8988T (cell line): ENCODE data around the gene ETFB.

Experiments used
- DNase-seq: peaks from one replicate; pipeline ENCODE4 v3.0.0; 2011

The ETFB gene

GRCh38 chr19:51326216-51327065 is 39.7 kb downstream of the ETFB start:
- no peak for DNase-seq

GRCh38 chr19:51325161-51325976 is 40.8 kb downstream of the ETFB start:
- no peak for DNase-seq

GRCh38 chr19:51324167-51324481 is 42.1 kb downstream of the ETFB start:
- no peak for DNase-seq

- no peak for DNase-seq
These were observed 42.6 kb downstream of the ETFB start for GRCh38 chr19:51323481-51324166.

GRCh38 chr19:51321799-51322198 is 44.4 kb downstream of the ETFB start:
- DNase-seq: no peak

- DNase-seq: no peak
These were observed 45.9 kb downstream of the ETFB start for GRCh38 chr19:51320280-51320657.

GRCh38 chr19:51319649-51320279 is 46.4 kb downstream of the ETFB start:
- DNase-seq: no peak

- no peak for DNase-seq
These were observed 47.2 kb downstream of the ETFB start for GRCh38 chr19:51318687-51319648.

- no peak for DNase-seq
These were observed 48.2 kb downstream of the ETFB start for GRCh38 chr19:51317968-51318367.

- no peak for DNase-seq
These were observed 48.8 kb downstream of the ETFB start for GRCh38 chr19:51317376-51317775.

GRCh38 chr19:51316688-51317087 is 49.5 kb downstream of the ETFB start:
- no peak for DNase-seq

- no peak for DNase-seq
These were observed 54.6 kb downstream of the ETFB start, which contains the start of gene IGLON5 for GRCh38 chr19:51311351-51312257. Gene IGLON5, plus strand, starts transcription at chr19:51311644. Its CDS starts 204 bp downstream, at chr19:51311848.

GRCh38 chr19:51305479-51305878 is 60.7 kb downstream of the ETFB start:
- no peak for DNase-seq

- no peak for DNase-seq
These were observed 64.9 kb downstream of the ETFB start for GRCh38 chr19:51301266-51301665.

- no peak for DNase-seq
These were observed 68.8 kb downstream of the ETFB start for GRCh38 chr19:51297406-51297805.

GRCh38 chr19:51296336-51297093 is 69.7 kb downstream of the ETFB start:
- DNase-seq: no peak

GRCh38 chr19:51295382-51296126 is 70.6 kb downstream of the ETFB start:
- no peak for DNase-seq
